ENCODE measurements around the gene SMNDC1.
"Not testable (repeated sequence)": the region's sequence is repeated elsewhere in the genome, so short reads cannot be mapped to it uniquely, and the experiment has no call there.

The SMNDC1 gene

GRCh38 chr10:110296966-110297365 lies 7.8 kb downstream of the SMNDC1 start:
- in situ Hi-C loops (cut with MboI; ENCODE audit: low sequenced_read_pairs) = no loop called here

GRCh38 chr10:110286841-110287240 lies 17.9 kb downstream of the SMNDC1 start:
- in situ Hi-C loops (cut with MboI; ENCODE audit: low sequenced_read_pairs) = loop anchor here (10.0 kb wide), 1 partner anchor 152 kb away; no protein-coding TSS in a partner anchor

- in situ Hi-C loops (cut with MboI; ENCODE audit: low sequenced_read_pairs) = loop anchor here (10.0 kb wide), 1 partner anchor 151 kb away; no protein-coding TSS in a partner anchor
Observed at GRCh38 chr10:110285501-110285900, 19.2 kb downstream of the SMNDC1 start.

GRCh38 chr10:110284262-110284661 lies 20.5 kb downstream of the SMNDC1 start:
- in situ Hi-C loops (cut with MboI; ENCODE audit: low sequenced_read_pairs) = loop anchor here (10.0 kb wide), 1 partner anchor 149 kb away; no protein-coding TSS in a partner anchor

GRCh38 chr10:110279407-110279986 lies 25.2 kb downstream of the SMNDC1 start:
- in situ Hi-C loops (cut with MboI; ENCODE audit: low sequenced_read_pairs) = no loop called here

- in situ Hi-C loops (cut with MboI; ENCODE audit: low sequenced_read_pairs) = no loop called here
Observed at GRCh38 chr10:110278562-110279406, 25.9 kb downstream of the SMNDC1 start.

GRCh38 chr10:110277591-110277990 lies 27.1 kb downstream of the SMNDC1 start:
- in situ Hi-C loops (cut with MboI; ENCODE audit: low sequenced_read_pairs) = no loop called here

GRCh38 chr10:110276603-110277002 lies 28.1 kb downstream of the SMNDC1 start:
- in situ Hi-C loops (cut with MboI; ENCODE audit: low sequenced_read_pairs) = no loop called here

- in situ Hi-C loops (cut with MboI; ENCODE audit: low sequenced_read_pairs) = no loop called here
Observed at GRCh38 chr10:110275128-110275729, 29.5 kb downstream of the SMNDC1 start.

GRCh38 chr10:110274647-110275046 lies 30.1 kb downstream of the SMNDC1 start:
- in situ Hi-C loops (cut with MboI; ENCODE audit: low sequenced_read_pairs) = no loop called here

GRCh38 chr10:110274072-110274627 lies 30.6 kb downstream of the SMNDC1 start:
- in situ Hi-C loops (cut with MboI; ENCODE audit: low sequenced_read_pairs) = no loop called here

- in situ Hi-C loops (cut with MboI; ENCODE audit: low sequenced_read_pairs) = no loop called here
Observed at GRCh38 chr10:110273474-110273873, 31.2 kb downstream of the SMNDC1 start.

GRCh38 chr10:110272995-110273394 lies 31.7 kb downstream of the SMNDC1 start:
- in situ Hi-C loops (cut with MboI; ENCODE audit: low sequenced_read_pairs) = not testable (repeated sequence)

GRCh38 chr10:110269374-110270318 lies 35.1 kb downstream of the SMNDC1 start:
- in situ Hi-C loops (cut with MboI; ENCODE audit: low sequenced_read_pairs) = no loop called here

GRCh38 chr10:110268971-110269370 lies 35.7 kb downstream of the SMNDC1 start:
- in situ Hi-C loops (cut with MboI; ENCODE audit: low sequenced_read_pairs) = no loop called here

GRCh38 chr10:110268442-110268841 lies 36.3 kb downstream of the SMNDC1 start:
- in situ Hi-C loops (cut with MboI; ENCODE audit: low sequenced_read_pairs) = no loop called here

- in situ Hi-C loops (cut with MboI; ENCODE audit: low sequenced_read_pairs) = no loop called here
Observed at GRCh38 chr10:110267276-110267675, 37.4 kb downstream of the SMNDC1 start.

- in situ Hi-C loops (cut with MboI; ENCODE audit: low sequenced_read_pairs) = no loop called here
Observed at GRCh38 chr10:110265573-110266193, 39.0 kb downstream of the SMNDC1 start.

GRCh38 chr10:110263164-110263563 lies 41.6 kb downstream of the SMNDC1 start:
- in situ Hi-C loops (cut with MboI; ENCODE audit: low sequenced_read_pairs) = no loop called here

Data from HL-60/S4 (cell line).